Measurements from ENCODE around the gene LDHAL6B.
"Not testable (repeated sequence)": the region's sequence is repeated elsewhere in the genome, so short reads cannot be mapped to it uniquely, and the experiment has no call there.

LDHAL6B gene

GRCh38 chr15:59206623-59207183 is at the start of gene LDHAL6B:
Gene LDHAL6B (plus strand): TSS chr15:59206843. CDS start chr15:59206941, 98 bp downstream.
- no peak for DNase-seq

GRCh38 chr15:59157396-59157795 is 49.2 kb upstream of the LDHAL6B start:
- DNase-seq: no peak

GRCh38 chr15:59157840-59158700 is 48.6 kb upstream of the LDHAL6B start:
- no peak for DNase-seq

- DNase-seq: no peak
Measured at GRCh38 chr15:59158701-59159034, 48.0 kb upstream of the LDHAL6B start.

GRCh38 chr15:59159210-59159609 is 47.4 kb upstream of the LDHAL6B start:
- DNase-seq: no peak

- no peak for DNase-seq
Measured at GRCh38 chr15:59160880-59161593, 45.6 kb upstream of the LDHAL6B start.

- not testable (repeated sequence) for DNase-seq
Measured at GRCh38 chr15:59162080-59162479, 44.6 kb upstream of the LDHAL6B start.

- DNase-seq: no peak
Measured at GRCh38 chr15:59165726-59166125, 40.9 kb upstream of the LDHAL6B start.

GRCh38 chr15:59166166-59166565 is 40.5 kb upstream of the LDHAL6B start:
- DNase-seq: no peak

GRCh38 chr15:59166601-59167265 is 39.9 kb upstream of the LDHAL6B start:
- DNase-seq: no peak

GRCh38 chr15:59168536-59168935 is 38.1 kb upstream of the LDHAL6B start:
- no peak for DNase-seq

- no peak for DNase-seq
Measured at GRCh38 chr15:59169251-59169708, 37.4 kb upstream of the LDHAL6B start.

- no peak for DNase-seq
Measured at GRCh38 chr15:59170295-59171066, 36.2 kb upstream of the LDHAL6B start.

GRCh38 chr15:59171067-59171397 is 35.6 kb upstream of the LDHAL6B start:
- no peak for DNase-seq

GRCh38 chr15:59172289-59172901 is 34.2 kb upstream of the LDHAL6B start:
- DNase-seq: no peak

- DNase-seq: no peak
Measured at GRCh38 chr15:59173194-59173593, 33.4 kb upstream of the LDHAL6B start.

GRCh38 chr15:59174151-59174834 is 32.4 kb upstream of the LDHAL6B start:
- DNase-seq: no peak

- DNase-seq: no peak
Measured at GRCh38 chr15:59174835-59175831, 31.5 kb upstream of the LDHAL6B start.

- no peak for DNase-seq
Measured at GRCh38 chr15:59176653-59177316, 29.9 kb upstream of the LDHAL6B start.

GRCh38 chr15:59177317-59177660 is 29.4 kb upstream of the LDHAL6B start:
- DNase-seq: no peak
